ENCODE data around the gene DOCK1.

DNA sequence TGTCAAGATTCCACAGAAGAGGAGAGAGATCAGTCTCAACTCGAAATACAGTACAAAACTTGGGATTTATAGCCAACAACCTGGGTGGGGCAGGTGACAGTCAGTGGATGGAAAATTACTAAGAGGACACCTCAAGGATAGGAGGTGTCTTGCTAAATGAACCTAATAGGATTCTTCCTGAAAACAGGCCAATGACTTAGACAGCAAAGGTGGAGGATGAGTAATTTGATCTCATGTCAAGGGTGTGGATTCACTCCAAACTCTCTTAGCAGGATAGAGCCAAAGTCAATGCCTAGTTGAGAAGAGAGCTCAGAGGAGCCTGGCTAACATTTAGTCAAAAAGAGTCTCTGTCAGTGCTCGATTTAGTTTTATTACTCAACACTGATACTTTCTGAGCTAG is 397.9 kb downstream of the DOCK1 start:
- TF ChIP-seq CTCF (IDR thresholded peaks at IDR 0.05; ENCODE audit: poor library complexity, severe bottlenecking), result no peak
- TF ChIP-seq EP300 (conservative IDR thresholded peaks at IDR 0.05; ENCODE audit: poor library complexity, severe bottlenecking), result no peak
- TF ChIP-seq POLR2AphosphoS5 (IDR thresholded peaks at IDR 0.05), result no peak
- no peak for TF ChIP-seq RAD21 (conservative IDR thresholded peaks at IDR 0.05)
- TF ChIP-seq EZH2 (IDR thresholded peaks at IDR 0.05; ENCODE audit: borderline replicate concordance, insufficient read depth, low read length, poor library complexity, severe bottlenecking), result no peak
- no peak for TF ChIP-seq TAF1 (IDR thresholded peaks at IDR 0.05; ENCODE audit: low read depth)
- TF ChIP-seq, protein P1, sequence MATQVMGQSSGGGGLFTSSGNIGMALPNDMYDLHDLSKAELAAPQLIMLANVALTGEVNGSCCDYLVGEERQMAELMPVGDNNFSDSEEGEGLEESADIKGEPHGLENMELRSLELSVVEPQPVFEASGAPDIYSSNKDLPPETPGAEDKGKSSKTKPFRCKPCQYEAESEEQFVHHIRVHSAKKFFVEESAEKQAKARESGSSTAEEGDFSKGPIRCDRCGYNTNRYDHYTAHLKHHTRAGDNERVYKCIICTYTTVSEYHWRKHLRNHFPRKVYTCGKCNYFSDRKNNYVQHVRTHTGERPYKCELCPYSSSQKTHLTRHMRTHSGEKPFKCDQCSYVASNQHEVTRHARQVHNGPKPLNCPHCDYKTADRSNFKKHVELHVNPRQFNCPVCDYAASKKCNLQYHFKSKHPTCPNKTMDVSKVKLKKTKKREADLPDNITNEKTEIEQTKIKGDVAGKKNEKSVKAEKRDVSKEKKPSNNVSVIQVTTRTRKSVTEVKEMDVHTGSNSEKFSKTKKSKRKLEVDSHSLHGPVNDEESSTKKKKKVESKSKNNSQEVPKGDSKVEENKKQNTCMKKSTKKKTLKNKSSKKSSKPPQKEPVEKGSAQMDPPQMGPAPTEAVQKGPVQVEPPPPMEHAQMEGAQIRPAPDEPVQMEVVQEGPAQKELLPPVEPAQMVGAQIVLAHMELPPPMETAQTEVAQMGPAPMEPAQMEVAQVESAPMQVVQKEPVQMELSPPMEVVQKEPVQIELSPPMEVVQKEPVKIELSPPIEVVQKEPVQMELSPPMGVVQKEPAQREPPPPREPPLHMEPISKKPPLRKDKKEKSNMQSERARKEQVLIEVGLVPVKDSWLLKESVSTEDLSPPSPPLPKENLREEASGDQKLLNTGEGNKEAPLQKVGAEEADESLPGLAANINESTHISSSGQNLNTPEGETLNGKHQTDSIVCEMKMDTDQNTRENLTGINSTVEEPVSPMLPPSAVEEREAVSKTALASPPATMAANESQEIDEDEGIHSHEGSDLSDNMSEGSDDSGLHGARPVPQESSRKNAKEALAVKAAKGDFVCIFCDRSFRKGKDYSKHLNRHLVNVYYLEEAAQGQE (IDR thresholded peaks at IDR 0.05; ENCODE audit: borderline replicate concordance), result no peak

All from neural cell (in vitro differentiated cells).